ENCODE measurements around the gene H6PD.

The H6PD gene

DNA sequence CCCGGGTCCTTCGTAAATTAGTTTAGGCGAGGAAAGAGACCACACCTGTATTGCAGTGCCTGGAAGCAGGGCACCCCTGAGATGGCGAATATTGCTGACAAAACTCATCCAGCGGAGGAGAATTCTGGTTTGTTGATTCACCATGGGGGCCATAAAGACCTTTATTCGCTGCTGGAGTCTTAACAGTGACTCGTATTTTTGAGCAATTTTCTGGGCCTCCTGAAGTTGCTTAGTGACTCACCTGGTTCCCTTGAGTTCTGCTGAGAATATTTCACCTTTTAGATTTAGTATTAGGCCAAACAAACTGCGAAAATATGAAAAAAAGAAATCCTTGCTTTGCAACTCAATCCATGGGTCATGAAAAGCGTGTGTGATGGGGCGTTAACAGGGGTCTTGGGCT is 20.6 kb upstream of the H6PD start:
- Mint-ChIP-seq H3K36me3 (ENCODE audit: low read depth) (no peaks in the 10 kb centered on the region), H3K27ac (no peak overlapping the region), H3K4me3 (no peak overlapping the region), H3K9me3 (no peaks in the 10 kb centered on the region), H3K27me3 (ENCODE audit: low read depth) (peaks cover 3% of the 10 kb centered on the region), H3K4me1 (peaks cover 6% of the 10 kb centered on the region)
- TF ChIP-seq, protein P1, sequence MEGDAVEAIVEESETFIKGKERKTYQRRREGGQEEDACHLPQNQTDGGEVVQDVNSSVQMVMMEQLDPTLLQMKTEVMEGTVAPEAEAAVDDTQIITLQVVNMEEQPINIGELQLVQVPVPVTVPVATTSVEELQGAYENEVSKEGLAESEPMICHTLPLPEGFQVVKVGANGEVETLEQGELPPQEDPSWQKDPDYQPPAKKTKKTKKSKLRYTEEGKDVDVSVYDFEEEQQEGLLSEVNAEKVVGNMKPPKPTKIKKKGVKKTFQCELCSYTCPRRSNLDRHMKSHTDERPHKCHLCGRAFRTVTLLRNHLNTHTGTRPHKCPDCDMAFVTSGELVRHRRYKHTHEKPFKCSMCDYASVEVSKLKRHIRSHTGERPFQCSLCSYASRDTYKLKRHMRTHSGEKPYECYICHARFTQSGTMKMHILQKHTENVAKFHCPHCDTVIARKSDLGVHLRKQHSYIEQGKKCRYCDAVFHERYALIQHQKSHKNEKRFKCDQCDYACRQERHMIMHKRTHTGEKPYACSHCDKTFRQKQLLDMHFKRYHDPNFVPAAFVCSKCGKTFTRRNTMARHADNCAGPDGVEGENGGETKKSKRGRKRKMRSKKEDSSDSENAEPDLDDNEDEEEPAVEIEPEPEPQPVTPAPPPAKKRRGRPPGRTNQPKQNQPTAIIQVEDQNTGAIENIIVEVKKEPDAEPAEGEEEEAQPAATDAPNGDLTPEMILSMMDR (IDR thresholded peaks at IDR 0.05; ENCODE audit: unreplicated experiment in 3 of 3): no peak

DNA sequence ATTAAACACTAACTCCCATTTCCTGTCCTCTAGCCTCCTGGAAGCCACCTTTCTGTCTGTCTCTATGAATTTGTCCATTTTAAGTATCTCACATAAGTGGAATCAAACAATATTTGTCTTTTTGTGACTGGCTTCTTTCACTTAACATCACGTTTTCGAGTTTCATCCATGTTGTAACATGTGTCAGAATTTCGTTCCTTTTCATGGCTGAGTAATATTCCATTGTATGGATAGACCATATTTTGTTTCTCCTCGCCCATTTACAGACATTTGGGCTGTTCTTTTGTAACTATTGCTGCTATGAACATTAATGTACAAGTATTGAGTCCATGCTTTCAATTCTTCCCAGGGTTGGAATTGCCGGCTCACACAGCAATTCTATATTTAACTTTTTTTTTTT is 15.7 kb upstream of the H6PD start:
- no peaks in the 10 kb centered on the region for H3K36me3 Mint-ChIP-seq (ENCODE audit: low read depth)
- H3K27me3 Mint-ChIP-seq (ENCODE audit: low read depth): peaks cover 3% of the 10 kb centered on the region
- peaks cover 6% of the 10 kb centered on the region for H3K9me3 Mint-ChIP-seq
- H3K4me3 Mint-ChIP-seq: no peak overlapping the region
- TF ChIP-seq, protein P1 (IDR thresholded peaks at IDR 0.05; ENCODE audit: unreplicated experiment in 3 of 3): no peak
- no peaks in the 10 kb centered on the region for H3K4me1 Mint-ChIP-seq
- no peak overlapping the region for H3K27ac Mint-ChIP-seq

DNA sequence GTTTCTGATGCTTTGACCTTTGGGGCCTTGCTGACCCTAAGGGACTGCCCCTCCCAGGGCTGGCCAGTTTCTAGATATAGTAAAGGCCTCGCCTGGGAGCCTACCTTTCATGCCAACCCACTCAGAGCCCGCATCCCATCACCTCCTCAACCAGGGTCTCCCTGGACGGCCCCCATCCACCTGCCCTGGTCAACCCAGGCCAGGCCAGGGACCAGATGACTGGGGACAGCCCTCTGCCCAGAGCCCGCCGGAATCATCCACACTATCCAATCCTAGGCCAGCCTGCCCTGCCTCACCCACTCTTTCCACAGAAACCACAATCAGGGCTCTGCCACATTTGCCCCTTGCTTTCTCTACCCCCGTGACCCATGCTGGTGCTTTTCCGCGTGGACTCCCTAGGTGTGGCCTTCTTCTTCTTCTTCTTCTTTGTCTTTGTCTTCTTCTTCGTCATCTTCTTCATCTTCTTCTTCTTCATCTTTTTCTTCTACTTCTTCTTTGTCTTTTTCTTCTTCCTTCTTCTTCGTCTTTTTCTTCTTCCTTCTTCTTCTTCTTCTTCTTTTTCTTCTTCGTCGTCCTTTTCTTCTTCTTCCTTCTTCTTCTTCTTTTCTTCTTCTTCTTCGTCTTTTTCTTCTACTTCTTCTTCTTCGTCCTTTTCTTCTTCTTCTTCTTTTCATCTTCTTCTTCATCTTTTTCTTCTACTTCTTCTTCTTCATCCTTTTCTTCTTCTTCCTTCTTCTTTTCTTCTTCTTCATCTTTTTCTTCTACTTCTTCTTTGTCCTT is 11.5 kb upstream of the H6PD start:
- TF ChIP-seq, protein P1 (IDR thresholded peaks at IDR 0.05; ENCODE audit: unreplicated experiment in 3 of 3): no peak
- peaks cover 9% of the 10 kb centered on the region for H3K9me3 Mint-ChIP-seq

DNA sequence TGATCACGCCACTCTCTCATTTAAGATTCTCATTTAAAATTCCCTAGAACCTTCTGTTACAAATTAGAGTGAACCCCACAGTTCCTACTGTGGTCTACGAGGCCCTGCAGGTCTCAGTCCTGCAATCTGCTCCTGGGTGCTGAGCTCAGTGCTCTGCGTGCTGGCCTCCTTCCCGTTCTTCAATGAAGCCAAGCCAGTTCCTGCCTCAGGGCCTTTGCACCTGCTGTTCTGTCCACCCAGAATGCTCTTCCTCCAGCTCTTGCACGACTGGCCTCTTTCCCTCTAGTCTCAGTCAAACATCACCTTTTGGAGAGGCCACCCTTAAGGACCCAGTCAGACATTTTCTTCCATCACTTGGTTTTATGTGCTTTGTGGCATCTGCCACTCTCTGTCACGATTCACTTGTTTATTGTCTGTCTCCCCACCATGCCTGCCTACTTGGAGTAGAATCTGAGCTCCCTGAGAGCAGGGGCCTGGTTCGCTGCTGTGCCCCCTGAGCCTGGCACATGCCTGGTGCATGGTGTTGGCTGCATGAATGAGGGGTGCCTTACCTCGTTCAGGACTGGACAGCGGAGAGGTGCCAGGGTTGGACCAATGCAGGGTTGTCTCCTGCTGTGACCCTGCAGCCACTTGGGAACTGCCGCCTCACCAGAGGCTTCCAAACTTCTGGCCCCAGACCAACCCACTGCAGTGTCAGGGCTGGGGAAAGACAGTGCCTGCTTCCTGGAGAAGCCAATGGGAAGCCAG is 9.7 kb upstream of the H6PD start:
- Mint-ChIP-seq H3K4me3 (no peak overlapping the region), H3K36me3 (ENCODE audit: low read depth) (no peaks in the 10 kb centered on the region), H3K4me1 (no peaks in the 10 kb centered on the region), H3K27me3 (ENCODE audit: low read depth) (peaks cover 12% of the 10 kb centered on the region), H3K27ac (no peak overlapping the region), H3K9me3 (peaks cover 9% of the 10 kb centered on the region)
- TF ChIP-seq, protein P1 (IDR thresholded peaks at IDR 0.05; ENCODE audit: unreplicated experiment in 3 of 3): no peak

More for the DNA sequence above, 11.5 kb upstream of the H6PD start:
- no peaks in the 10 kb centered on the region for H3K4me1 Mint-ChIP-seq
- no peak overlapping the region for H3K4me3 Mint-ChIP-seq
- no peak overlapping the region for H3K27ac Mint-ChIP-seq
- peaks cover 12% of the 10 kb centered on the region for H3K27me3 Mint-ChIP-seq (ENCODE audit: low read depth)
- no peaks in the 10 kb centered on the region for H3K36me3 Mint-ChIP-seq (ENCODE audit: low read depth)

DNA sequence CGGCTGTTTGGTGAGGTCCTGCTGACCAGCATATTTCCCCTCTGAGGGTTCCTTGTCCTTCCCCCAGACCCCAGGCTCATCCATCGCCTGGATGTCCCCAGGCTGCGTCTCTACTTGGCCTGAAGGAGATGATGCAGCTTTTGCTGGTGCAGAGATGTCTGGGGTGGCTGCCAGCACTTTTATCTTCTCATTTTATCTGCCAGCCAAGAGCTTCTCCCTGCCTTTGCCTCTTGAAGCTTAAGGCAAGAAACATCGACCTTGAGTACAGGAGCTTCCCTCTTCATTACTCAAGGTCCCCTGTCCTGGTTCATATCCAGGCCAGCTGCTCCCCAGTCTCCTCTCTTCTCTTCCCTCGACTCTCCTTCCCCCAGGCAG is 9.2 kb upstream of the H6PD start:
- Mint-ChIP-seq H3K36me3 (ENCODE audit: low read depth) (no peaks in the 10 kb centered on the region), H3K4me1 (no peaks in the 10 kb centered on the region), H3K9me3 (peaks cover 9% of the 10 kb centered on the region), H3K4me3 (no peak overlapping the region), H3K27me3 (ENCODE audit: low read depth) (peaks cover 12% of the 10 kb centered on the region), H3K27ac (no peak overlapping the region)
- TF ChIP-seq, protein P1 (IDR thresholded peaks at IDR 0.05; ENCODE audit: unreplicated experiment in 3 of 3): no peak

All from nephron (organoid).